Astrocyte (in vitro differentiated cells and primary cell): ENCODE results near the gene PPP2R3B. TPM values are rescaled to one million over a fixed set of nuclear protein-coding genes. Genes with fewer than 3 reads are reported as not detected.

Experiments used
- DNase-seq: peaks from one replicate; pipeline ENCODE4 v3.0.0-alpha.2; 2010; ENCODE audit warnings: low read depth
- FAIRE-seq: peaks from 2 replicates; lab custom pipeline; 2011; peaks lifted over from hg19 to GRCh38; lab: Jason Lieb, UNC
- H2AFZ ChIP-seq: 2 replicates; pipeline ENCODE4 v1.6.0; 2012; ENCODE audit warnings: low read depth, low read length, inconsistent platforms
- H3K27ac ChIP-seq: 2 replicates; pipeline ENCODE4 v1.5.1; 2011; ENCODE audit warnings: low read depth, low read length, inconsistent platforms
- H3K27me3 ChIP-seq: 2 replicates; pipeline ENCODE4 v1.6.0; 2011; ENCODE audit warnings: low read length, inconsistent platforms; ENCODE audit not compliant: insufficient read depth
- H3K36me3 ChIP-seq: 2 replicates; pipeline ENCODE4 v1.5.1; 2011; ENCODE audit warnings: low read length, inconsistent platforms; ENCODE audit not compliant: insufficient read depth
- H3K4me1 ChIP-seq: 2 replicates; pipeline ENCODE4 v1.5.1; 2011; ENCODE audit warnings: low read length, inconsistent platforms; ENCODE audit not compliant: insufficient read depth
- H3K4me2 ChIP-seq: 2 replicates; pipeline ENCODE4 v1.6.0; 2012; ENCODE audit warnings: low read length, inconsistent platforms
- H3K4me3 ChIP-seq: 2 replicates; pipeline ENCODE4 v1.5.1; 2011; ENCODE audit warnings: low read depth, mild to moderate bottlenecking, low read length, inconsistent platforms; ENCODE audit not compliant: insufficient read depth
- H3K79me2 ChIP-seq: 2 replicates; pipeline ENCODE4 v1.6.0; 2012; ENCODE audit warnings: mild to moderate bottlenecking, low read length, inconsistent platforms; ENCODE audit not compliant: insufficient read depth
- H3K9ac ChIP-seq: 2 replicates; pipeline ENCODE4 v1.6.0; 2012; ENCODE audit warnings: mild to moderate bottlenecking, low read length, inconsistent platforms
- H3K9me3 ChIP-seq: 2 replicates; pipeline ENCODE4 v1.5.1; 2012; ENCODE audit warnings: low read depth, mild to moderate bottlenecking, low read length, inconsistent platforms; ENCODE audit not compliant: insufficient read depth
- H4K20me1 ChIP-seq: 2 replicates; pipeline ENCODE4 v1.6.0; 2012; ENCODE audit warnings: low read length, inconsistent platforms; ENCODE audit not compliant: insufficient read depth
- H3K27ac Mint-ChIP-seq: one replicate; pipeline ENCODE4 v1.8.0; 2021; ENCODE audit warnings: mild to moderate bottlenecking, mixed read lengths; ENCODE audit not compliant: unreplicated experiment
- H3K27me3 Mint-ChIP-seq: one replicate; pipeline ENCODE4 v1.8.0; 2021; ENCODE audit warnings: low read depth, mixed read lengths; ENCODE audit not compliant: unreplicated experiment
- H3K36me3 Mint-ChIP-seq: one replicate; pipeline ENCODE4 v1.8.0; 2021; ENCODE audit warnings: low read depth, mixed read lengths; ENCODE audit not compliant: unreplicated experiment
- H3K4me1 Mint-ChIP-seq: one replicate; pipeline ENCODE4 v1.8.0; 2021; ENCODE audit warnings: low read depth, mixed read lengths; ENCODE audit not compliant: unreplicated experiment
- H3K4me3 Mint-ChIP-seq: one replicate; pipeline ENCODE4 v1.8.0; 2021; ENCODE audit warnings: mild to moderate bottlenecking, moderate library complexity, mixed read lengths; ENCODE audit not compliant: unreplicated experiment
- H3K9me3 Mint-ChIP-seq: one replicate; pipeline ENCODE4 v1.8.0; 2021; ENCODE audit warnings: mild to moderate bottlenecking, mixed read lengths; ENCODE audit not compliant: unreplicated experiment
- EZH2 ChIP-seq: IDR thresholded peaks from 2 replicates; pipeline ENCODE4 v1.6.1; 2012; ENCODE audit warnings: mild to moderate bottlenecking, low read length, inconsistent platforms; ENCODE audit not compliant: insufficient read depth
- total RNA-seq: library from RNA; stranded (reverse); gene quantifications from 2 replicates; pipeline ENCODE4 v1.2.1, GENCODE V29; 2021
- TF ChIP-seq, protein P1 (sequence below): IDR thresholded peaks from 2 replicates; pipeline ENCODE4 v1.5.1; 2011; ENCODE audit warnings: low read depth, mild to moderate bottlenecking, inconsistent platforms, low read length, moderate library complexity; ENCODE audit not compliant: insufficient read depth

PPP2R3B gene
- total RNA-seq, 1 donor from 2014 or later: 44.7 TPM

GRCh38 chrX:410296-410695 is 23.6 kb upstream of the PPP2R3B start:
- no peak overlapping the region for H3K27ac ChIP-seq
- H3K27me3 ChIP-seq: no peaks in the 10 kb centered on the region
- no peaks in the 10 kb centered on the region for H3K36me3 ChIP-seq
- H3K9me3 ChIP-seq: no peaks in the 10 kb centered on the region
- DNase-seq (no peak), FAIRE-seq (no peak)
- Mint-ChIP-seq H3K27me3 (peaks cover under 1% of the 10 kb centered on the region), H3K4me1 (peaks cover 5% of the 10 kb centered on the region), H3K27ac (no peak overlapping the region), H3K9me3 (peaks cover 6% of the 10 kb centered on the region), H3K4me3 (no peak overlapping the region), H3K36me3 (peaks cover 2% of the 10 kb centered on the region)
- H3K9ac ChIP-seq: no peak overlapping the region
- TF ChIP-seq, protein P1, sequence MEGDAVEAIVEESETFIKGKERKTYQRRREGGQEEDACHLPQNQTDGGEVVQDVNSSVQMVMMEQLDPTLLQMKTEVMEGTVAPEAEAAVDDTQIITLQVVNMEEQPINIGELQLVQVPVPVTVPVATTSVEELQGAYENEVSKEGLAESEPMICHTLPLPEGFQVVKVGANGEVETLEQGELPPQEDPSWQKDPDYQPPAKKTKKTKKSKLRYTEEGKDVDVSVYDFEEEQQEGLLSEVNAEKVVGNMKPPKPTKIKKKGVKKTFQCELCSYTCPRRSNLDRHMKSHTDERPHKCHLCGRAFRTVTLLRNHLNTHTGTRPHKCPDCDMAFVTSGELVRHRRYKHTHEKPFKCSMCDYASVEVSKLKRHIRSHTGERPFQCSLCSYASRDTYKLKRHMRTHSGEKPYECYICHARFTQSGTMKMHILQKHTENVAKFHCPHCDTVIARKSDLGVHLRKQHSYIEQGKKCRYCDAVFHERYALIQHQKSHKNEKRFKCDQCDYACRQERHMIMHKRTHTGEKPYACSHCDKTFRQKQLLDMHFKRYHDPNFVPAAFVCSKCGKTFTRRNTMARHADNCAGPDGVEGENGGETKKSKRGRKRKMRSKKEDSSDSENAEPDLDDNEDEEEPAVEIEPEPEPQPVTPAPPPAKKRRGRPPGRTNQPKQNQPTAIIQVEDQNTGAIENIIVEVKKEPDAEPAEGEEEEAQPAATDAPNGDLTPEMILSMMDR: no peak
- TF ChIP-seq EZH2: no peak
- peaks cover 5% of the 10 kb centered on the region for H3K4me1 ChIP-seq
- no peak overlapping the region for H3K4me3 ChIP-seq
- no peak overlapping the region for H2AFZ ChIP-seq
- H3K79me2 ChIP-seq: no peaks in the 10 kb centered on the region
- H4K20me1 ChIP-seq: no peaks in the 10 kb centered on the region
- H3K4me2 ChIP-seq: no peak overlapping the region

GRCh38 chrX:405149-405548 is 18.4 kb upstream of the PPP2R3B start:
- no peak for TF ChIP-seq EZH2
- TF ChIP-seq, protein P1: no peak
- peaks cover 6% of the 10 kb centered on the region for H3K9me3 Mint-ChIP-seq
- no peak for FAIRE-seq
- H3K4me2 ChIP-seq: no peak overlapping the region
- no peaks in the 10 kb centered on the region for H3K27me3 Mint-ChIP-seq
- no peak overlapping the region for H3K9ac ChIP-seq
- H3K79me2 ChIP-seq: no peaks in the 10 kb centered on the region
- H3K4me3 Mint-ChIP-seq: no peak overlapping the region
- H3K4me3 ChIP-seq: no peak overlapping the region
- no peak overlapping the region for H3K27ac Mint-ChIP-seq
- H3K36me3 ChIP-seq: no peaks in the 10 kb centered on the region
- H4K20me1 ChIP-seq: no peaks in the 10 kb centered on the region
- no peak overlapping the region for H2AFZ ChIP-seq
- DNase-seq: no peak
- no peaks in the 10 kb centered on the region for H3K4me1 Mint-ChIP-seq
- no peak overlapping the region for H3K27ac ChIP-seq
- H3K4me1 ChIP-seq: no peaks in the 10 kb centered on the region
- peaks cover 2% of the 10 kb centered on the region for H3K36me3 Mint-ChIP-seq
- no peaks in the 10 kb centered on the region for H3K27me3 ChIP-seq
- H3K9me3 ChIP-seq: no peaks in the 10 kb centered on the region

DNA sequence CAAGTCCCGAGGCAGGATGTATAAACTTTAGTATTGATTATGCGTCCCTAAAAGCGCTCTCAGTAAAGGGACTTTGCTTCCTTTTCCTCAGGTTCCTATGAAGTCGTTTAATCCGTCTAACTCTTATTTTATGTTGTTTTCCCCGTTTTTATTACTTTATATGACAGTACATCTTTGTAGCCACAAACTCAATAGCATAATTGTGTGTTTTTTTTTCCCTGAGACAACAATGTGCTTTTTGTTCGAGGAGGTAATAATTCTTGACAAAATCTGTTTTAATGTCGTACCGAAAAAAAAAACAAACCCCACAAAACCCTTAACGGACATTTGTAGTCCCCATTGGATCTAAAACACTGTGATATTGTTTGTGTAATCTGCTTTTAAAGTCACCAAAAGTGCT is 17.9 kb upstream of the PPP2R3B start:
- no peaks in the 10 kb centered on the region for H3K9me3 ChIP-seq
- Mint-ChIP-seq H3K4me1 (no peaks in the 10 kb centered on the region), H3K36me3 (peaks cover 2% of the 10 kb centered on the region), H3K4me3 (no peak overlapping the region), H3K27me3 (no peaks in the 10 kb centered on the region), H3K9me3 (peaks cover 6% of the 10 kb centered on the region), H3K27ac (no peak overlapping the region)
- H3K9ac ChIP-seq: no peak overlapping the region
- TF ChIP-seq, protein P1: no peak
- TF ChIP-seq EZH2: no peak
- H3K4me3 ChIP-seq: no peak overlapping the region
- no peak overlapping the region for H3K27ac ChIP-seq
- H3K4me1 ChIP-seq: no peaks in the 10 kb centered on the region
- no peaks in the 10 kb centered on the region for H3K27me3 ChIP-seq
- H4K20me1 ChIP-seq: no peaks in the 10 kb centered on the region
- no peak overlapping the region for H3K4me2 ChIP-seq
- no peak overlapping the region for H2AFZ ChIP-seq
- DNase-seq (no peak), FAIRE-seq (no peak)
- no peaks in the 10 kb centered on the region for H3K36me3 ChIP-seq
- no peaks in the 10 kb centered on the region for H3K79me2 ChIP-seq
